ENCODE measurements around the gene WSCD1. TPM values are rescaled to one million over a fixed set of nuclear protein-coding genes. Genes with fewer than 3 reads are reported as not detected.

The WSCD1 gene
- total and polyA plus RNA-seq, 2 of the 4 experiments (the other 2 are of a cell fraction), result 0.07 TPM; not detected in 1

GRCh38 chr17:6092182-6092902, 22.2 kb downstream of the WSCD1 start:
- Histone ChIP-seq H3K14ac (replicated peaks; ENCODE audit: low read depth, low read length) (no peak overlapping the region), H3K4me2 (ENCODE audit: low read depth, low read length) (no peak overlapping the region), H3K79me1 (ENCODE audit: low read depth in 1 of 2, low read length in 2 of 2) (no peaks in the 10 kb centered on the region), H4K5ac (ENCODE audit: low read depth, low read length) (no peak overlapping the region), H3K27me3 (ENCODE audit: control insufficient read depth, insufficient read depth, low read length) (no peaks in the 10 kb centered on the region), H3K4me3 (ENCODE audit: insufficient read depth, low read depth, low read length) (no peak overlapping the region), H2AK9ac (replicated peaks; ENCODE audit: low read depth, low read length, poor library complexity) (no peak overlapping the region), H3K23ac (ENCODE audit: low read depth, low read length) (no peak overlapping the region), H3K27ac (ENCODE audit: insufficient read depth, low read length) (no peak overlapping the region), H3K56ac (ENCODE audit: extremely low read depth, insufficient read depth, low read length) (no peak overlapping the region), H4K20me1 (ENCODE audit: insufficient read depth, low read length) (no peaks in the 10 kb centered on the region), H3K9me3 (ENCODE audit: control insufficient read depth, insufficient read depth, low read length) (peaks cover 6% of the 10 kb centered on the region; the same call in 1 of the 2 replicates), H4K8ac (ENCODE audit: low read depth in 2 of 2, low read length in 2 of 2) (no peak overlapping the region), H2BK120ac (ENCODE audit: low read depth, low read length) (no peak overlapping the region), H3K18ac (ENCODE audit: low read depth, low read length) (no peak overlapping the region), H3K9me1 (ENCODE audit: insufficient read depth, low read length) (no peaks in the 10 kb centered on the region), H2BK15ac (ENCODE audit: low read depth, low read length) (no peak overlapping the region), H2BK20ac (ENCODE audit: low read depth, low read length) (no peak overlapping the region), H4K91ac (ENCODE audit: insufficient read depth, low read depth, low read length) (no peak overlapping the region), H3K4me1 (ENCODE audit: control insufficient read depth, insufficient read depth, low read length) (no peaks in the 10 kb centered on the region), H3K36me3 (ENCODE audit: control insufficient read depth, insufficient read depth, low read length) (no peaks in the 10 kb centered on the region), H3K9ac (ENCODE audit: low read depth, low read length) (no peak overlapping the region), H2AFZ (replicated peaks; ENCODE audit: low read length, poor library complexity) (no peak overlapping the region), H2AK5ac (ENCODE audit: low read depth, low read length) (no peak overlapping the region), H2BK5ac (ENCODE audit: low read depth, low read length, poor library complexity, severe bottlenecking) (no peak overlapping the region), H3K4ac (ENCODE audit: low read depth, low read length) (no peak overlapping the region)
- ATAC-seq (ENCODE audit: low read depth) (no peak), DNase-seq (no peak)
- TF ChIP-seq MXI1 (IDR thresholded peaks at IDR 0.05; ENCODE audit: borderline replicate concordance, low read depth, low read length), result no peak
- no peak for TF ChIP-seq POLR2A (IDR thresholded peaks at IDR 0.05; ENCODE audit: low read depth, low read length)
- no peak for TF ChIP-seq BHLHE40 (IDR thresholded peaks at IDR 0.05; ENCODE audit: low read depth, low read length)
- no peak for TF ChIP-seq CTCF (conservative IDR thresholded peaks at IDR 0.05; ENCODE audit: low read depth, low read length)
- no peak for TF ChIP-seq SMC3 (IDR thresholded peaks at IDR 0.05; ENCODE audit: low read depth, low read length)
- TF ChIP-seq RFX5 (IDR thresholded peaks at IDR 0.05; ENCODE audit: low read depth, low read length), result no peak
- no peak for TF ChIP-seq RAD21 (IDR thresholded peaks at IDR 0.05; ENCODE audit: low read length)
- no peak for TF ChIP-seq RCOR1 (IDR thresholded peaks at IDR 0.05; ENCODE audit: insufficient replicate concordance, low read length)
- no peak for TF ChIP-seq FOS (IDR thresholded peaks at IDR 0.05; ENCODE audit: low read depth, low read length)
- no peak for TF ChIP-seq CEBPB (IDR thresholded peaks at IDR 0.05; ENCODE audit: low read depth, low read length)
- TF ChIP-seq MAZ (IDR thresholded peaks at IDR 0.05; ENCODE audit: borderline replicate concordance, low read depth, low read length), result no peak
- TF ChIP-seq ELK1 (IDR thresholded peaks at IDR 0.05; ENCODE audit: borderline replicate concordance, low read depth, low read length), result no peak
- no peak for TF ChIP-seq MAFK (IDR thresholded peaks at IDR 0.05; ENCODE audit: low read depth, low read length)
- ChIA-PET CTCF (no interaction called here), POLR2A (ENCODE audit: unreplicated experiment) (no interaction called here)
- intact Hi-C loops (cut with micrococcal nuclease) (no loop called here), dilution Hi-C loops (cut with HindIII; ENCODE audit: low sequenced_read_pairs, unreplicated experiment) (no loop called here), in situ Hi-C loops (cut with MboI; ENCODE audit: low sequenced_read_pairs) (no loop called here)
- WGBS, 2 experiments (ENCODE audit: extremely low coverage in 2 of 2, insufficient read length in 1 of 2), result 42% methylated on average over 5 of the region's 14 CpGs; no CpG with 5 or more reads in 1 of the 2 experiments
- no TSS peak for BruUV-seq (replicated peaks)

Data from IMR-90 (cell line).